ENCODE results near the gene TGFBR3.
A peak's percentile ranks its signal among the peaks of the same experiment; 100 is the strongest.

Gene TGFBR3

DNA sequence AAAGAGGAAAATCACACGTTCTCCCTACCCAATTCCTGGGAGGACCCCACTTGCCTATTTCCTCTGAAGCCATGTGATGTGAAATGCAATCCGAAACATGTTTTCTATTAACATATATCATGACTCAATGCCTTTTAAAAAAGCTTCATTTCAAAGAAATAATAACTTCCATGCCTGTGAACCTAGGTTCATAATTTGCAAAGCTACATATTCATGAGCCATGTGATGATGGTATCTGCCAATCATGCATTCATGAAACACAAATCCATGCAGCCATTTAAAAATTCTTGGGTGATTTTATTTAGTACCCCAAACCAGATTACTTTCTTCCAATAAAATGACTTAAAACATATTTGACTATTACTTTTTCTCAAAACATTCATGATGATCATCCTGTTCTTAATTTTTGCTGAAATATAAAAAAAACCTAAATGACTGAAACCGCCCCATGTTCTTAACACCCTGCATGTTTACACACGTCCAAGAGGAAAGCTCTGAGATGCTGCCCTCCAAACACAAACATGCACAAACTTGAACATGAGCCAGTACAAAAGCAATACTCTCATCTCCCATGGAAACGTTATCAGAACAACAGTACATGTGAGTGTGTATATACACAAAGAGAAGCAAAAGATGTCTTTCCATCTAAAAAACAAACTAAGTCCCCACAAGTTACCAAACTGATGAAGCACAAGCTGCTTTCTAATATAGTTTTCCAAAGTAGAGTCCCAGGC lies 140.1 kb downstream of the TGFBR3 start:
- Histone ChIP-seq H3K9me3 (ENCODE audit: control insufficient read depth, insufficient read depth, low read depth, low read length) (no peaks in the 10 kb centered on the region), H3K4me3 (ENCODE audit: low read depth, low read length) (no peak overlapping the region), H3K36me3 (ENCODE audit: control insufficient read depth in 2 of 2, insufficient read depth in 1 of 2, low read length in 2 of 2) (peaks cover 0 to 3% of the 10 kb centered on the region in 2 experiments; a peak in 1 of 3 replicates), H3K27ac (ENCODE audit: extremely low read depth, low read depth, low read length) (no peak overlapping the region), H3K4me1 (ENCODE audit: control insufficient read depth, insufficient read depth, low read length) (peaks cover 3% of the 10 kb centered on the region; the same call in 1 of the 2 replicates)
- ChIA-PET POLR2A (no interaction called here), CTCF (interaction anchor here (0.7 kb wide), 1 partner anchor 1164 kb away, joined by 3 read pairs; no protein-coding TSS in a partner anchor)
- TF ChIP-seq ZNF571 (tag by site-specific recombination; IDR thresholded peaks at IDR 0.05) (no peak), ZNF596 (tag by site-specific recombination; IDR thresholded peaks at IDR 0.05) (no peak), BCL11A (tag by site-specific recombination; IDR thresholded peaks at IDR 0.05; ENCODE audit: low read depth) (no peak), ZNF324 (tag by site-specific recombination; IDR thresholded peaks at IDR 0.05) (no peak), ZNF654 (tag by site-specific recombination; IDR thresholded peaks at IDR 0.05; ENCODE audit: low read depth) (no peak), ZNF24 (tag by site-specific recombination; IDR thresholded peaks at IDR 0.05) (no peak), ZNF202 (tag by site-specific recombination; IDR thresholded peaks at IDR 0.05; ENCODE audit: borderline replicate concordance) (no peak), KLF16 (tag by site-specific recombination; IDR thresholded peaks at IDR 0.05) (no peak)
- TF ChIP-seq, protein P1, sequence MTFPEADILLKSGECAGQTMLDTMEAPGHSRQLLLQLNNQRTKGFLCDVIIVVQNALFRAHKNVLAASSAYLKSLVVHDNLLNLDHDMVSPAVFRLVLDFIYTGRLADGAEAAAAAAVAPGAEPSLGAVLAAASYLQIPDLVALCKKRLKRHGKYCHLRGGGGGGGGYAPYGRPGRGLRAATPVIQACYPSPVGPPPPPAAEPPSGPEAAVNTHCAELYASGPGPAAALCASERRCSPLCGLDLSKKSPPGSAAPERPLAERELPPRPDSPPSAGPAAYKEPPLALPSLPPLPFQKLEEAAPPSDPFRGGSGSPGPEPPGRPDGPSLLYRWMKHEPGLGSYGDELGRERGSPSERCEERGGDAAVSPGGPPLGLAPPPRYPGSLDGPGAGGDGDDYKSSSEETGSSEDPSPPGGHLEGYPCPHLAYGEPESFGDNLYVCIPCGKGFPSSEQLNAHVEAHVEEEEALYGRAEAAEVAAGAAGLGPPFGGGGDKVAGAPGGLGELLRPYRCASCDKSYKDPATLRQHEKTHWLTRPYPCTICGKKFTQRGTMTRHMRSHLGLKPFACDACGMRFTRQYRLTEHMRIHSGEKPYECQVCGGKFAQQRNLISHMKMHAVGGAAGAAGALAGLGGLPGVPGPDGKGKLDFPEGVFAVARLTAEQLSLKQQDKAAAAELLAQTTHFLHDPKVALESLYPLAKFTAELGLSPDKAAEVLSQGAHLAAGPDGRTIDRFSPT (tag by site-specific recombination; IDR thresholded peaks at IDR 0.05): no peak
- TF ChIP-seq, protein P2, sequence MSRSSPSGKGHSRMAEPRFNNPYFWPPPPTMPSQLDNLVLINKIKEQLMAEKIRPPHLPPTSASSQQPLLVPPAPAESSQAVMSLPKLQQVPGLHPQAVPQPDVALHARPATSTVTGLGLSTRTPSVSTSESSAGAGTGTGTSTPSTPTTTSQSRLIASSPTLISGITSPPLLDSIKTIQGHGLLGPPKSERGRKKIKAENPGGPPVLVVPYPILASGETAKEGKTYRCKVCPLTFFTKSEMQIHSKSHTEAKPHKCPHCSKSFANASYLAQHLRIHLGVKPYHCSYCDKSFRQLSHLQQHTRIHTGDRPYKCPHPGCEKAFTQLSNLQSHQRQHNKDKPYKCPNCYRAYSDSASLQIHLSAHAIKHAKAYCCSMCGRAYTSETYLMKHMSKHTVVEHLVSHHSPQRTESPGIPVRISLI (tag by site-specific recombination; IDR thresholded peaks at IDR 0.05): no peak
- TF ChIP-seq, protein P3, sequence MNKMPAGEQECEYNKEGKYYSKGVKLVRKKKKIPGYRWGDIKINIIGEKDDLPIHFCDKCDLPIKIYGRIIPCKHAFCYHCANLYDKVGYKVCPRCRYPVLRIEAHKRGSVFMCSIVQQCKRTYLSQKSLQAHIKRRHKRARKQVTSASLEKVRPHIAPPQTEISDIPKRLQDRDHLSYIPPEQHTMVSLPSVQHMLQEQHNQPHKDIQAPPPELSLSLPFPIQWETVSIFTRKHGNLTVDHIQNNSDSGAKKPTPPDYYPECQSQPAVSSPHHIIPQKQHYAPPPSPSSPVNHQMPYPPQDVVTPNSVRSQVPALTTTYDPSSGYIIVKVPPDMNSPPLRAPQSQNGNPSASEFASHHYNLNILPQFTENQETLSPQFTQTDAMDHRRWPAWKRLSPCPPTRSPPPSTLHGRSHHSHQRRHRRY (tag by site-specific recombination; IDR thresholded peaks at IDR 0.05): no peak
- TF ChIP-seq, protein P4, sequence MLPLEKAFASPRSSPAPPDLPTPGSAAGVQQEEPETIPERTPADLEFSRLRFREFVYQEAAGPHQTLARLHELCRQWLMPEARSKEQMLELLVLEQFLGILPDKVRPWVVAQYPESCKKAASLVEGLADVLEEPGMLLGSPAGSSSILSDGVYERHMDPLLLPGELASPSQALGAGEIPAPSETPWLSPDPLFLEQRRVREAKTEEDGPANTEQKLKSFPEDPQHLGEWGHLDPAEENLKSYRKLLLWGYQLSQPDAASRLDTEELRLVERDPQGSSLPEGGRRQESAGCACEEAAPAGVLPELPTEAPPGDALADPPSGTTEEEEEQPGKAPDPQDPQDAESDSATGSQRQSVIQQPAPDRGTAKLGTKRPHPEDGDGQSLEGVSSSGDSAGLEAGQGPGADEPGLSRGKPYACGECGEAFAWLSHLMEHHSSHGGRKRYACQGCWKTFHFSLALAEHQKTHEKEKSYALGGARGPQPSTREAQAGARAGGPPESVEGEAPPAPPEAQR (tag by site-specific recombination; IDR thresholded peaks at IDR 0.05): no peak

DNA sequence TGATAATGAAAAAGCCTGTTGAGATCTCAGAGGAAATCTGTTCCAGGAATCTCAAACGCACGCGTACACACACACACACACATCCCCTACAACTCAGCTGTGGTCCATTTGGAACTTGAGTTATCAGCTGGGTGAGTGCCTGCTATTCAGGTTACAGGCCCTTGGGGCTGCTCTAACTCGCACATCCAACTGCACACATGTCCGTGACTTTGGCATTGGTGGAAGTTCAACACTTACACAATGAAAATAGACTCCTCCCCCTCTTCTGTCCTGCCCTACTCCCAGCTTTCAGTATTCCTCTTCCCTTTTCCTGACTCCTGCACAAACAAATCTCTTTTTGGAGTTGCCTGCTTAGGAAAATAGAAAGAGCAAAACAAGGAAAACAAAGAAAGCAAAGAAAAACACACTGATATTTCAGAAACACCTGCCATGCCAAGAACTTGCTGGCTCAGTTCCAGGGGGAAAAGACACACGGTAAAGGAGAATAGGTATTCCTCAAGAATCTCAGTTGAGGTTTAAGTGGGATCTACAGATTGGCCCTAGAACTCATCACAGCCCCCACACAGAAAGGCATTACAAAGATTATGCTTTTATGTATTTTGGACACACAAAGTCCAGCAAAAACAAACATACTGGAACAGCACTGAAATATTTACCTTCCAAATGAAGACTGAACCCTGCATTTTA lies 140.9 kb downstream of the TGFBR3 start:
- POLR2A ChIA-PET: no interaction called here

More for the DNA sequence above, 140.9 kb downstream of the TGFBR3 start:
- peaks cover 3% of the 10 kb centered on the region; the same call in 1 of the 2 replicates for H3K4me1 ChIP-seq (ENCODE audit: control insufficient read depth, insufficient read depth, low read length)
- no peaks in the 10 kb centered on the region for H3K9me3 ChIP-seq (ENCODE audit: control insufficient read depth, insufficient read depth, low read depth, low read length)
- CTCF ChIA-PET: interaction anchor here (0.6 kb wide), 1 partner anchor 219 kb away, joined by 4 read pairs; no protein-coding TSS in a partner anchor
- H3K4me3 ChIP-seq (ENCODE audit: low read depth, low read length): no peak overlapping the region
- H3K27ac ChIP-seq (ENCODE audit: extremely low read depth, low read depth, low read length): no peak overlapping the region
- TF ChIP-seq ZBTB17 (tag by site-specific recombination; IDR thresholded peaks at IDR 0.05) (0 out of 2 replicates have a peak, but pooled peaks have one; percentile 31), ZNF214 (tag by site-specific recombination; IDR thresholded peaks at IDR 0.05; ENCODE audit: borderline replicate concordance) (no peak)
- peaks cover 0 to 3% of the 10 kb centered on the region in 2 experiments; a peak in 1 of 3 replicates for H3K36me3 ChIP-seq (ENCODE audit: control insufficient read depth in 2 of 2, insufficient read depth in 1 of 2, low read length in 2 of 2)
